ENCODE data around the gene ACOX1.

The ACOX1 gene

GRCh38 chr17:76008208-76008607 lies 29.2 kb upstream of the ACOX1 start:
- DNase-seq: no peak

- no peak for DNase-seq
Measured at GRCh38 chr17:76007850-76008165, 28.8 kb upstream of the ACOX1 start.

GRCh38 chr17:76007131-76007849 lies 28.3 kb upstream of the ACOX1 start:
- no peak for DNase-seq

- no peak for DNase-seq
Measured at GRCh38 chr17:76005263-76006149, 26.5 kb upstream of the ACOX1 start.

GRCh38 chr17:76004750-76005262 lies 25.8 kb upstream of the ACOX1 start:
- DNase-seq: no peak

GRCh38 chr17:76003915-76004314 lies 24.9 kb upstream of the ACOX1 start:
- DNase-seq: no peak

- no peak for DNase-seq
Measured at GRCh38 chr17:76002100-76002499, 23.1 kb upstream of the ACOX1 start.

- no peak for DNase-seq
Measured at GRCh38 chr17:76000755-76001521, 22.0 kb upstream of the ACOX1 start, which contains the start of gene CDK3. CDK3 (plus strand) TSS chr17:76000855; CDS start chr17:76001426, 571 bp downstream.

GRCh38 chr17:76000016-76000754 lies 21.2 kb upstream of the ACOX1 start:
- no peak for DNase-seq

- DNase-seq: no peak
Measured at GRCh38 chr17:75998327-75998795, 19.4 kb upstream of the ACOX1 start.

- peak; percentile 27 for DNase-seq
Measured at GRCh38 chr17:75996665-75997590, 18.0 kb upstream of the ACOX1 start.

- no peak for DNase-seq
Measured at GRCh38 chr17:75995385-75995925, 16.5 kb upstream of the ACOX1 start.

- no peak for DNase-seq
Measured at GRCh38 chr17:75994802-75995370, 15.9 kb upstream of the ACOX1 start.

- DNase-seq: no peak
Measured at GRCh38 chr17:75991396-75991795, 12.4 kb upstream of the ACOX1 start.

- DNase-seq: no peak
Measured at GRCh38 chr17:75987041-75987440, 8.1 kb upstream of the ACOX1 start.

- DNase-seq: no peak
Measured at GRCh38 chr17:75985986-75986385, 7.0 kb upstream of the ACOX1 start.

GRCh38 chr17:75983501-75984181 lies 4.7 kb upstream of the ACOX1 start:
- no peak for DNase-seq

- DNase-seq: no peak
Measured at GRCh38 chr17:75981019-75981615, 2.2 kb upstream of the ACOX1 start.

All from kidney glomerular epithelial cell (primary cell).